HCT116 (cell line): Measurements from ENCODE around the gene THSD7B. TPM values are rescaled to one million over a fixed set of nuclear protein-coding genes. Genes with fewer than 3 reads are reported as not detected.

ENCODE experiments used
- ATAC-seq: fragments of 200-7000 bp; cut with Tn5 transposase; 2 replicates; pipeline ENCODE4 v1.9.1; 2020; ENCODE audit warnings: mild to moderate bottlenecking, moderate library complexity
- BruUV-seq: library from RNA; stranded (reverse); fragments of 400-500 nt; replicated peaks from 2 replicates; lab custom pipeline; 2021; lab: Mats Ljungman, UMichigan
- CTCF ChIA-PET: fragments of 300-600 bp; sonication (Branson Sonifier 250); formaldehyde crosslinking; loops from one replicate; lab custom pipeline; 2021; ENCODE audit warnings: antibody characterized with exemption; lab: Charles Lee
- POLR2A ChIA-PET: fragments of 300-600, 350-600 bp; sonication (Branson Sonifier 250); formaldehyde crosslinking; loops from one replicate; lab custom pipeline; 2021; ENCODE audit warnings: antibody characterized with exemption; lab: Charles Lee
- RAD21 ChIA-PET, 2 experiments: fragments of 300-600 bp; sonication (Branson Sonifier 250); formaldehyde crosslinking; loops; one replicate each; lab custom pipeline; 2023; ENCODE audit warnings: low total read pairs in 2 of 2; ENCODE audit not compliant: uncharacterized antibody in 2 of 2, unreplicated experiment in 2 of 2, low non-redundant PET in 1 of 2; lab: Charles Lee
- DNase-seq: peaks from one replicate; pipeline ENCODE4 v3.0.0-alpha.2; 2010; ENCODE audit warnings: low read depth, low spot score
- H2AFZ ChIP-seq: fragments of 200-600 bp; shearing (Covaris generic), sonication (generic); 2 replicates; pipeline ENCODE4 v1.6.1; 2017; ENCODE audit warnings: low read depth, mixed run types, mixed read lengths, antibody characterized with exemption, low read length; ENCODE audit not compliant: poor library complexity, severe bottlenecking
- H3K27ac ChIP-seq: 2 replicates; pipeline ENCODE4 v1.5.1; 2012; ENCODE audit warnings: low read depth, low read length
- H3K27me3 ChIP-seq: fragments of 200-600 bp; sonication (generic); 2 replicates; pipeline ENCODE4 v1.6.1; 2016; ENCODE audit warnings: mixed run types, low read length, mixed read lengths; ENCODE audit not compliant: insufficient read depth
- H3K36me3 ChIP-seq, 2 experiments: fragments of 200-500 bp in 1 of 2; fragments of 200-600 bp in 1 of 2; sonication (Bioruptor generic) in 1 of 2; sonication (generic) in 1 of 2; 2 replicates each; pipeline versions ENCODE4 v1.5.1 to v1.6.1; 2014 to 2016; ENCODE audit warnings: low read length in 2 of 2, inconsistent platforms in 1 of 2, mixed read lengths in 1 of 2, mixed run types in 1 of 2; ENCODE audit not compliant: insufficient read depth in 2 of 2, control insufficient read depth in 1 of 2
- H3K4me1 ChIP-seq, 2 experiments: fragments of 200-600 bp in 1 of 2; sonication (generic) in 1 of 2; 2 replicates each; pipeline versions ENCODE4 v1.5.1 to v1.6.1; 2012 to 2017; ENCODE audit warnings: low read length in 2 of 2, inconsistent platforms in 1 of 2, mild to moderate bottlenecking in 1 of 2, mixed read lengths in 1 of 2, mixed run types in 1 of 2, moderate library complexity in 1 of 2; ENCODE audit not compliant: insufficient read depth in 2 of 2, control insufficient read depth in 1 of 2
- H3K4me2 ChIP-seq: fragments of 200-600 bp; sonication (generic); 2 replicates; pipeline ENCODE4 v1.6.1; 2017; ENCODE audit warnings: mixed run types, low read length, mixed read lengths
- H3K4me3 ChIP-seq, 2 experiments: fragments of 200-600 bp in 1 of 2; sonication (generic) in 1 of 2; replicated peaks in 1 of 2; 2 replicates each; pipeline ENCODE4 v1.5.1; 2011 to 2016; ENCODE audit warnings: low read length in 2 of 2, control low read depth in 1 of 2, low read depth in 1 of 2, mild to moderate bottlenecking in 1 of 2, mixed read lengths in 1 of 2, mixed run types in 1 of 2
- H3K79me2 ChIP-seq: fragments of 200-600 bp; sonication (generic); 2 replicates; pipeline ENCODE4 v1.6.1; 2017; ENCODE audit warnings: mild to moderate bottlenecking, mixed run types, low read length, moderate library complexity, mixed read lengths; ENCODE audit not compliant: insufficient read depth
- H3K9ac ChIP-seq: fragments of 200-600 bp; sonication (generic); 2 replicates; pipeline ENCODE4 v1.6.1; 2016; ENCODE audit warnings: low read length, mixed read lengths
- H3K9me2 ChIP-seq: fragments of 200-600 bp; sonication (generic), shearing (Covaris generic); 2 replicates; pipeline ENCODE4 v1.6.1; 2017; ENCODE audit warnings: mixed run types, mild to moderate bottlenecking, moderate library complexity; ENCODE audit not compliant: insufficient read depth
- H3K9me3 ChIP-seq, 2 experiments: fragments of 200-500 bp in 1 of 2; fragments of 200-600 bp in 1 of 2; sonication (Bioruptor generic) in 1 of 2; sonication (generic) in 1 of 2; 2 replicates each; pipeline ENCODE4 v1.6.1; 2014 to 2017; ENCODE audit warnings: low read length in 2 of 2, mixed read lengths in 2 of 2, inconsistent platforms in 1 of 2, low read depth in 1 of 2, mild to moderate bottlenecking in 1 of 2, mixed run types in 1 of 2, moderate library complexity in 1 of 2; ENCODE audit not compliant: control insufficient read depth in 1 of 2, insufficient read depth in 1 of 2
- H4K20me1 ChIP-seq: fragments of 200-600 bp; sonication (generic), shearing (Covaris generic); 2 replicates; pipeline ENCODE4 v1.6.1; 2017; ENCODE audit warnings: mixed run types, mild to moderate bottlenecking, moderate library complexity; ENCODE audit not compliant: insufficient read depth
- ATF3 ChIP-seq: IDR thresholded peaks from 2 replicates; pipeline ENCODE4 v1.6.1; 2012
- CBX3 ChIP-seq: IDR thresholded peaks from 2 replicates; pipeline ENCODE4 v1.6.1; 2012; ENCODE audit warnings: low read depth
- CTCF ChIP-seq, 3 experiments: fragments of 200-600 bp in 1 of 3; sonication (generic) in 1 of 3; IDR thresholded peaks in 2 of 3; conservative IDR thresholded peaks in 1 of 3; 2 replicates each; pipeline ENCODE4 v1.5.1; 2012 to 2017; ENCODE audit warnings: low read depth in 2 of 3, low read length in 2 of 3, antibody characterized with exemption in 1 of 3, borderline replicate concordance in 1 of 3, control low read depth in 1 of 3, mild to moderate bottlenecking in 1 of 3, mixed read lengths in 1 of 3, mixed run types in 1 of 3, moderate library complexity in 1 of 3; ENCODE audit not compliant: insufficient read depth in 1 of 3
- EGR1 ChIP-seq: IDR thresholded peaks from 2 replicates; pipeline ENCODE4 v1.6.1; 2012; ENCODE audit warnings: low read depth
- ELF1 ChIP-seq: IDR thresholded peaks from 2 replicates; pipeline ENCODE4 v1.6.1; 2012; ENCODE audit warnings: low read depth, borderline replicate concordance
- EZH2 ChIP-seq: fragments of 200-600 bp; sonication (generic); IDR thresholded peaks from 2 replicates; pipeline ENCODE4 v1.6.1; 2017; ENCODE audit warnings: antibody characterized with exemption, mixed run types
- EZH2phosphoT487 ChIP-seq: fragments of 200-600 bp; IDR thresholded peaks from 2 replicates; pipeline ENCODE4 v1.6.1; 2018; ENCODE audit warnings: antibody characterized with exemption, borderline replicate concordance
- FOSL1 ChIP-seq: IDR thresholded peaks from 2 replicates; pipeline ENCODE4 v1.6.1; 2012; ENCODE audit warnings: low read depth
- JUND ChIP-seq: IDR thresholded peaks from 2 replicates; pipeline ENCODE4 v1.6.1; 2012
- POLR2A ChIP-seq: IDR thresholded peaks from 2 replicates; pipeline ENCODE4 v1.7.0; 2011; ENCODE audit warnings: borderline replicate concordance; ENCODE audit not compliant: insufficient read depth, insufficient read length; ENCODE audit errors: extremely low read depth
- REST ChIP-seq: IDR thresholded peaks from 2 replicates; pipeline ENCODE4 v1.6.1; 2012; ENCODE audit warnings: low read depth
- SIN3A ChIP-seq: IDR thresholded peaks from 2 replicates; pipeline ENCODE4 v1.6.1; 2012; ENCODE audit warnings: low read depth
- SP1 ChIP-seq: IDR thresholded peaks from 2 replicates; pipeline ENCODE4 v1.6.1; 2012; ENCODE audit warnings: low read depth
- SRF ChIP-seq: IDR thresholded peaks from 2 replicates; pipeline ENCODE4 v1.6.1; 2012; ENCODE audit warnings: low read depth
- TCF7L2 ChIP-seq: IDR thresholded peaks from 2 replicates; pipeline ENCODE4 v1.7.0; 2011; ENCODE audit warnings: borderline replicate concordance, inconsistent platforms; ENCODE audit not compliant: insufficient read depth, insufficient read length; ENCODE audit errors: extremely low read depth
- YY1 ChIP-seq: IDR thresholded peaks from 2 replicates; pipeline ENCODE4 v1.6.1; 2011; ENCODE audit warnings: low read length, low read depth, moderate library complexity, mild to moderate bottlenecking; ENCODE audit not compliant: insufficient replicate concordance; ENCODE audit errors: extremely low read depth
- ZBTB33 ChIP-seq: IDR thresholded peaks from 2 replicates; pipeline ENCODE4 v1.6.1; 2011; ENCODE audit warnings: mild to moderate bottlenecking, low read length, moderate library complexity; ENCODE audit not compliant: insufficient replicate concordance; ENCODE audit errors: extremely low read depth
- ZFX ChIP-seq: fragments of 450-650 bp; IDR thresholded peaks from 2 replicates; pipeline ENCODE4 v1.6.1; 2017
- ZNF274 ChIP-seq: fragments of 200-500 bp; sonication (Bioruptor generic); IDR thresholded peaks from 2 replicates; pipeline ENCODE4 v1.6.1; 2014; ENCODE audit warnings: mild to moderate bottlenecking, low read depth, low read length, inconsistent platforms
- intact Hi-C: fragments of 100-400 bp; cut with micrococcal nuclease; formaldehyde crosslinking; loops from 2 replicates; pipeline ENCODE4 v1.10.0; 2022
- total RNA-seq: library from RNA; stranded (reverse); gene quantifications from one replicate; pipeline ENCODE4 v1.2.1, GENCODE V29; 2021; ENCODE audit not compliant: unreplicated experiment

The THSD7B gene
- total RNA-seq, 1 experiment from 2014 or later, result not detected

- TF ChIP-seq REST, result no peak
- TF ChIP-seq JUND, result no peak
- no peak for TF ChIP-seq ZNF274
- TF ChIP-seq ZFX, result no peak
- no peak for TF ChIP-seq EZH2phosphoT487
- TF ChIP-seq FOSL1, result no peak
- TF ChIP-seq POLR2A, result no peak
- no peak for TF ChIP-seq EZH2
- TF ChIP-seq ATF3, result no peak
- no peak for TF ChIP-seq SIN3A
- no peak for TF ChIP-seq TCF7L2
These were observed 842.5 kb downstream of the THSD7B start (continued) for GRCh38 chr2:137607722-137608318.

GRCh38 chr2:137638932-137639331, 873.6 kb downstream of the THSD7B start:
- ChIA-PET POLR2A (no interaction called here), CTCF (no interaction called here)

More at GRCh38 chr2:137638932-137639331, 873.6 kb downstream of the THSD7B start:
- Histone ChIP-seq H3K27ac (no peak overlapping the region), H3K4me3 (no peak overlapping the region), H3K27me3 (no peaks in the 10 kb centered on the region), H3K4me1 (no peaks in the 10 kb centered on the region), H2AFZ (no peak overlapping the region), H3K79me2 (no peaks in the 10 kb centered on the region), H3K9ac (no peak overlapping the region), H3K36me3 (no peaks in the 10 kb centered on the region), H3K4me2 (no peak overlapping the region), H4K20me1 (no peaks in the 10 kb centered on the region), H3K9me2 (no peaks in the 10 kb centered on the region), H3K9me3 (no peaks in the 10 kb centered on the region)
- ATAC-seq, result no peak
- DNase-seq, result no peak
- TF ChIP-seq SP1, result no peak
- TF ChIP-seq SRF, result no peak
- TF ChIP-seq EZH2, result no peak
- no peak for TF ChIP-seq POLR2A
- no peak for TF ChIP-seq ZBTB33
- TF ChIP-seq ZNF274, result no peak
- TF ChIP-seq EGR1, result no peak
- TF ChIP-seq ZFX, result no peak
- no peak for TF ChIP-seq EZH2phosphoT487
- TF ChIP-seq CBX3, result no peak
- TF ChIP-seq CTCF (IDR thresholded peaks at IDR 0.05 in 2 of 3, conservative IDR thresholded peaks at IDR 0.05 in 1 of 3; ENCODE audit: borderline replicate concordance in 1 of 3, insufficient read depth in 1 of 3, low read depth in 2 of 3, low read length in 2 of 3), result no peak
- no peak for TF ChIP-seq YY1
- no peak for TF ChIP-seq ELF1
- TF ChIP-seq TCF7L2, result no peak
- RAD21 ChIA-PET, result no interaction called here
- intact Hi-C loops, result no loop called here
- no TSS peak for BruUV-seq
